COLO668 (cell line): ENCODE measurements around the gene INPP5A.

Experiments
- DNase-seq: peaks from one replicate; lab custom pipeline; 2025; ENCODE audit not compliant: unreplicated experiment; lab: John Stamatoyannopoulos, UW

INPP5A gene

DNA sequence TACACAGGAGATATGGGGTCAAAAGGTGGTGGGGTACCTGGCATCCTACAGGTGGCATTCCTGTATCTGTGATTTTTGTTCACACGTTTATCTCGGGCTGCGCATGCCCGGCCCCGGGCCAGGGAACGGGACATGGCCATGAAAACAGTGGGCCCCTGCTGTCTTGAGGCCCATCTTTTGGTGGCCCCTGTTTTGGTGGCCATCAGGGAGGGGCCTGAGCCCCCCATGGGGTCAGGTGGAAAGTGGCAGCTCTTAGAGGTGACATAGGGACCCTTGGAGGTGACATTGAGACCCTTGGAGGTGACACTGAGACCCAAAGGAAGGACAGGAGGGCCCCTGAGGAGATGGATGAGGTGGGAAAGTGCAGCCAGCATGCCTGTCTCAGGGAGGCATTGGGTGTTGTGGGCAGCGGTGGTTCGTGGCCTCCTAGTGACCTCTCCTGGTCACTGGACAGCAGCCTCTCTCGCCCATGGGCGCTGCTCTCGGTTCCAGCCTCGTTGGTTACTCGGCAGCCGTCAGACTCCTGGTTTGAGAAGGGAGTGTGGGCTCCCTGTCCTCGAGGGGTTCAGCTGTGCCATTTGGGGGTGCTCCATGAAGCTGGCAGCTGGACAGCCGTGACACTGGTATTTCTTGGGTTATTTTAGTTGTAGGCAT is 39.9 kb downstream of the INPP5A start:
- DNase-seq: no peak

DNA sequence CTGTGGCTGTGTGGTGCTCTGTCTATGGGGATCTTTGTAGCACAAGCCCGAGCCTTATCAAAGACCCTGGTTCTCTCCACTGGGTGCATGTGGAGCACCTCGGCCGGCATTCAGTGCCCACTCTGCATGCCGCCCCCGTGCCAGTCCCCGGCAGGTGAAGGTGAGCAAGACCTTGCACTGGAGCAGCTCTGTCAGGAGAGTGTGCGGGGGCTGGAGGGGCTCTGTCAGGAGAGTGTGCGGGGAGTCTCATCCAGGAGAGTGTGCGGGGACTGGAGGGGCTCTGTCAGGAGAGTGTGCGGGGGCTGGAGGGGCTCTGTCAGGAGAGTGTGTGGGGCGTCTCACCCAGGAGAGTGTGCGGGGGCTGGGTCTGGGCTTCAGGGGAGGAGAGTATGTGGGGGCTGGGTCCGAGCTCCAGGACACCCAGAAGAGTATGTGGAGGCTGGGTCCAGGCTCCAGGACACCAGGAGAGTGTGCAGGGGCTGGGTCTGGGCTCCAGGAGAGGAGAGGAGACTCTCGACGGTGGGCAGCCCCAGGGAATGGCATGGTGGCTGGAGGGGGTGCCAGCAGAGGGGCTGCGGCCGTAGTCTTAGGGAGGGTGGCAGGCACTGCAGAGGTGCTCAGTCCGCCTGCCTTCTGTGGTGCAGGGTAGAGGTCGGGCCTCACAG is 40.8 kb downstream of the INPP5A start:
- no peak for DNase-seq

DNA sequence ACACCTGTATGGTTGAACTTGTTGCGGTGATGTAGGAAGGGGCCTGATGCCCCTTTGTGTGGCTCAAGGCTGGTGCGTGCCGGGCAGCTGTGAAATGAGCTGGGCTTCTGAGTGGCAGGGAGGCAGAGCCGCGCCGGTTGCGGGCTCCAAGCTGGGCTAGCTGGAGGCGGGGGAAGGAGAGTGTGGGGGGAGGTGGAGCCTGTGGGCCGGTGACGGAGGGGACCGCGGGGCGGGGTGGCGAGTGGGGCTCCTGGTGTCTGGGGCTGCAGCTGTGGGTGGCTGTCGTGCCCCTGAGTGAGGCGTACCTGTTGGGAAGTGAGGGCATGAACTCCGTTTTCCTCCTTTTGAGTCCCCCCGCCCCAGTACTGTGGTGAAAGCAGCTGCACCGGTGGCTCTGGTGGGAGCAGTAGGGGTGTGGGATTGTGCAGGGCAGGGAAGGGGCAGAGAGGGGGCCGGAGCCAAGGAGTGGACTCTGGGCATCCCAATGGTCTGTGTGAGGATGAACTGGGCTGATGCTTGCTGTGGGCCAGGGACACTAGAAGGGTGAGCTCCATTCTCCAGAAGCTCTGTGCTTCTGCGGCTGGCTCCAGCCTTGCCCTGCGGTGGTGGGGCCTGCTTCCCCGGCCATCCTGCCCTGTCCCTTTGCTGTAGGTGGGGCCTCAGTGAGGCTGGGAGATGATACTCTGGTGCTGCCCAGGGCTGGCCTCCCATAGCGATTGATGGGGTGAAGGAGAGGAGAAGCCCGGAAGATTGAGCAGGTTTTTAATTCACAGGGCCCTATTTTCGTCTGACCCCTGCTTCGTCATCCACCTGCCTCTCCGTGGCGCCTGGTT is 41.7 kb downstream of the INPP5A start:
- DNase-seq: no peak

DNA sequence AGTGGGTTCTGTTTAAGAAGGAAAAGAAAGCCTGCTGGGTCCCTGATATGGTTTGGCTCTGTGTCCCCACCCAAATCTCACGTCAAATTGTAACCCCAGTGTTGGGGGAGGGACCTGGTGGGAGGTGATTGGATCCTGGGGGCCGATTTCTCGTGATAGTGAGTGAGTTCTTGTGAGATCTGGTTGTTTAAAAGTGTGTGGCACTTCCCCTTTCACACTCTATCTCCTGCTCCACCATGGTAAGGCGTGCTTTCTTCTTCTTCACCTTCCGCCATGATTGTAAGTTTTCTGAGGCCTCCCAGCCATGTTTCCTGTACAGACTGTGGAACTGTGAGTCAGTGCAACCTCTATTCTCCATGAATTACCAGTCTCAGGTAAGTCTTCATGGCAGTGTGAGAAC is 42.6 kb downstream of the INPP5A start:
- DNase-seq: no peak

DNA sequence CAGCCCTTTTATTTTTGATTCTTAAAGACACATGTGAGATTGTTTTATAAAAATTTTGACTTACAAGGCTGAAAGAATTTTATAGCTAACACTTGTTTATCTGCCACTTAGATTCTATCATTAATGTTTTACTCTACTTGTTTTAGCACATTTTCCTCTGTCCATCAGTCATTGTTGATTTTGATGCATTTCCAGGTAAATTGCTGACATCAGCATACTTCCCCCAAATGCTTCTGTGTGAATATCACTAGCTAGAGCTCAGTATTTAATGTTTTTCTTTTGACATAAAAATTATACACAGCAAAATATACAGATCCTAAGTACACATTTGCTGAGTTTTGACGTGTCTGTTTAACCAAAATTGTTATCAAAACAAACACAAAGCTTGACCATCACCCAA is 43.0 kb downstream of the INPP5A start:
- DNase-seq: no peak

DNA sequence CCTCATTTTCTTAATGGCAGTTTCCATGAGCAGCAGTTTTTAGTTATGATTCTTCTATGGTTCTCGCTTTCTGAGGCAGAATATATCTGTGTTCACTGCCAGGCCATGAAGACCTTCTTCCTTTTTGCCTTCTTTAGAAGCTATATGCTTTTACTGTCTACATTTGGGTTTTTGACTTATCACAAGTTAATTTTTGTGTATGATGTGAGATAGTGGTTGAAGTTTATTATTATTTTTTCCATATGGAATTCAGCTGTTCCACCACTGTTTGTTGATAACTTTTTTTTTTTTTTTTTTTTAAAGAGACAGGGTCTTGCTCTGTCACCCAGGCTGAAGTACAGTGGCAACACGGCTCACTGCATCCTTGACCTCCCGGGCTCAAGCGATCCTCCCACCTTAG is 44.5 kb downstream of the INPP5A start:
- no peak for DNase-seq

DNA sequence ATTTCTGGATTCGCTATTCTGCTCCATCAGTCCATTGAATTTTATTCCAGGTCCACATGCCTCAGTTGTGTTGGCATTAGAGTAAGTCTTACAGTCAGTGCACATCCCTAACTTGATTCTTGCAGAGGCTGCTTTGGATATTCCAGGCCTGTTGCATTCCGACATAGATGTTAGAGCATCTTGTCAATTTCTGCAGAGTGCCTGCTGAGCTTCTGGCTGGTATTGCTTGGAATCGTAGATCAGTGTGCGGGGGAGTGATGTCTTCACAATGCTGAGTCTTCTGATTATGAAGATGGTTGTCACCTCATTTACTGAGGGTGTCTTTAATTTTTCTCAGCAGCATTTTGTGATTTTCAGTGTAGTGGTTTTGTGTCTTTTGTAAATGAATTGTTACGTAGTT is 45.2 kb downstream of the INPP5A start:
- no peak for DNase-seq

DNA sequence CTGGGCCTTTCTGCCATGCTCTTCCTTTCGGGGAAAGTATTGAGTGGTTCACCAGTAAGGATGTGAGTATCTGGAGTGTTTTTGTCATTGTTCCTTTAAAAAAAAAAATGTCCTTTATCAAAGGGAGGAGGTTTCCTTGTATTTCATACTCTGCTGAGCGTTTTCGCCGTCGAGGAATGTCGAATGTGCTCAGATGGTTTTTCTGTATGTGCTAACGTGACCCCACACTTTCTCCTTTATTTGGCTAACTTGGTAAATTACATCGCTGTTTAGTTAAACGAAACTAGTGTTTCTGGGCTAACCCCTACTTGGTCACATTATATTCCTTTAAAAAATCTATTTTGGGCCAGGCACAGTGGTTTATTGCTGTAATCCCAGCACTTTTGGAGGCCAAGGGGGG is 45.9 kb downstream of the INPP5A start:
- no peak for DNase-seq

DNA sequence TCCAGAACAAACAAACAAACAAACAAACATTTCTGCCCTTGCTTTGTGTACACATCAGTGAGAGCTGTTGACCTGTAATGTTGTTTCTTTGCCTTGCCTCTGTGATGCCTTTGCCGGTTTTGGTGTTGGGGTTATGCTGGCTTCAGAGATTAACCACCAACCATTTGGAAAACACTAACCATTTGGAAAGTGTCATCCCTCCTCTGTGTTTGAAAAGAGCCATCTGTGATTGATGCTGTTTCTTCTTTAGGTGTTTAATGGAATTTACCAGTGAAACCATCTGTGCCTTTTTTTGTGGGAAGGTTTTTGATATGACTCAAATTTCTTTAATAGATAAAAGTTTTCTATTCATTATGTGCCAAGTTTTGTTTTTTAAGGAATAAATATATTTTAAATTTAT is 46.5 kb downstream of the INPP5A start:
- DNase-seq: no peak

DNA sequence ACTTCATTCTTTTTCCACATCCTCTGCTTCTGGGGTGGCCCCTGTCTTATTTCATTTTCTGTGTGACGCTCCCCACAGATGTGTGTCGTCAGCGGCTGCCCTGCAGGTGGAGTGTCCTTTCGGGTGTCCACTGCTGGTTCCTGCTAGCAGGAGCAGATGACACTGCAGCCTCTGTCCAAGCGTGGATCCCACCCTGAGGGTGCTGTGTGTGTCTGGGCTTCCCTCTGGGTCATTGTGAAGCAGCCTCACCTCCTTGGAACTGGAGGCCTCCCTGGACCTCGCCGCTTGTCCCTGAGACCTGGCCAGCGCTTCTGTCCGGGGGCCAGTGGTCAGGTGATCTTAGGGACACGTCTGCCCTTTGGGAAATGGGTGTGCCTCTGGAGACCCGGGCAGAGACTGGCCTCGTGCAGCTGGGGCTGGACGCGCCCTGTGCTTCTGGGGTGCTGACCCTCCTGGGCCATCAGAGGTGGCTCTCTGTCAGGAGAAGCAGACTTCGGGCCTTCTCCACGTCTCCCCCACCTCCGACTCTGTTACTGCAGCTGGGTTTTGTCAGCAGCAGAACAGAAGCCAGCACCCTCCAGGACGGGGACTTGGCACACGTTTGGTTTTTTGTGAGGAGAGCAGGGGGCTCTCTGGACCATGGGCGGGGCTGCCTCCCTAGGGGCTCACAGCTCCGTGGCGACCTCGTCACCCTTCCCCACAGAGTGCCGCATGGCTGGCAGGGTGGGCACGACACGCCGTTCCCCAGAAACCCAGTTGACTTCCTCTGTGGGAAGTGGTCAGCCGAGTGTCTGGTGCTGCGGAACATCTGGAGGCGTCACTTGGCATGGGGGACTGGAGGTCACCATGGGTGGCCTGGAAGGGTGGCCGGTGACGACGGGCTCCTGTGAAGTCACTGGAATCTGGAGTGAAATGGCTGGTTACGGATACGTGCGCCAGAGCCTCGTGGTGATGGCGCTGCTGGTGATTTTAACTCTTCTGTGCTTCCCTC is 48.4 kb downstream of the INPP5A start:
- DNase-seq: no peak

DNA sequence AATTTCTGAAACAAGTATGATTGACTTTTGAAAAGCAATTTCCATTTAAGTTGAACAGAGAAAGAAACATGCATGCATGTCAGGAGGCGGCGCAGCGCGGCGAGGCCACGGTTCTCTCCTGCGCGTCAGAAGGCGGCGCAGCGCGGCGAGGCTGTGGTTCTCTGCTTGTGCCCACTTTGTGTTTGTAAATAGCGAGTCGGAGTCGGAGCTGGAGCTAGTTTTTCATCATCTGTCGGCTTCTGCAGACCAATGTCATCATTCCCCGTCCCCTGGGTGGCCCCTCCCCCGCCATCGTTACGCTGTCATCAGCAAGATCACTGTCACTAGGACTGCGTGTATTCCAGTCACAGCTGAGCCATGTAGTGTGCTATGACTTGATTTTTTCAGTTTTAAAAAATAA is 49.2 kb downstream of the INPP5A start:
- DNase-seq: no peak

DNA sequence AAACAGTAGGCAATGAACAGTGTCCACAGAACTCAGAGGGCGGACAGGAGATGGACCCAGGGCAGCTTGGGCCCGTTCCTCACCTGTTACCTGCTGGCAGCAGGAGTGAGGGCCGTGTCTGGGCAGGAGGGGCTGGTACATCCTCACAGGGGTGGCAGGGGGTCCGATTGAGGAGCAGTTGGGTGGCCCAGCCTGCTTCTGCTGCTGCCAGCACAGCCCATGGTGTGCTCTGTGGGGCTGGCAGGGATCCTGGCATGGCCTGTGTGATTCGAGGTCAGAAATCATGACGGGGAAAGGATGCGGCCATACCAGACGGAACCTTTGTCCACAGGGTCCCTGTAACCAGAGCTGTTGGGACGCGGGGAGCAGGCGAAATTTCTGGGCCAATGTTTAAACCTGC is 49.6 kb downstream of the INPP5A start:
- DNase-seq: no peak

DNA sequence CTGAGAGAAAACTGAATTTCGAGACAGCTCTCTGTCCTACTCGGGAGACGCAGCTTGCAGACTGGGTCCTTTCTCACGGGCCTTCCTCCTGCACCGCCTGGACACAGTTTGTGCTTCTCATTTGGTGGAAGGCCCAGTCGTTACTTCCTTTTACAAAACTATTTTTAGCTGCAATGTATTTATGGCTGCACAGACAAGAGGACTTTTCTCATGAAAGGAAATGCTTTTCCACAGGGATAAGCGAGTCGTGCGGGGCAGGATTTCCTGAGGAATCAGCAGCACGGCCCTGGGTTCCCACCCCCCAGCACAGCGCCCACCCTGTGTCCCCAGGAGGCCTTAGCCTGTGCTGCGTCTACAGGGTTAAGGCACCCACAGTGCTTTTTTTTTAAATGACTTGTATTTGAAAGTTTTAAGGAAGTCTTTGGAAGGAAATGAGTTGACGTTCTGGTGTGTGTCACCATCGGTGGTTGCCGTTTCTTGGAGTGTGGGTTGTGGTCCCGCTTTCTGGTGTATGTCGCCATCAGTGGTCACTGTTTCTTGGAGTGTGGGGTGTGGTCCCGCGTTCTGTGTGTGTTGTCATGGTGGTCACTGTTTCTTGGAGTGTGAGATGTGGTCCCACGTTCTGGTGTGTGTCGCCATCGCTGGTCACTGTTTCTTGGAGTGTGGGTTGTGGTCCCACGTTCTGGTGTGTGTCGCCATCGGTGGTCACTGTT is 50.9 kb downstream of the INPP5A start:
- DNase-seq: no peak

DNA sequence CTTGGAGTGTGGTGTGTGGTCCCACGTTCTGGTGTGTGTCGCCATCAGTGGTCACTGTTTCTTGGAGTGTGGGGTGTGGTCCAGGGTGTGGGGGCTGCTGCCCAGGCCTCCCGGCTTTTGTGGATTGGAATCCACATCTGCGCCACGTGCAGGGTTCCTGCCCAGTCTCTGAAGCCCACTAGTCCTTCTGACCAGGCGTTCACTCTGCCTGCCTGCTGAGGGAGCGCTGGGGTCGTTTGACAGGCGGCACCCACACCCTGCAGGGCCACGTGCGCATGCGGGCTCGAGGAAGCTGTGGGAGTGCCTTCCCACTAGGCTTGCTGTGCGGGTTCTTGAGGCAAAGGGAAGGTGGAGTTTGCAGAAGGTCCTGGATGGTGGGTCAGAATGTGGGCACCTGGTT is 51.4 kb downstream of the INPP5A start:
- no peak for DNase-seq

DNA sequence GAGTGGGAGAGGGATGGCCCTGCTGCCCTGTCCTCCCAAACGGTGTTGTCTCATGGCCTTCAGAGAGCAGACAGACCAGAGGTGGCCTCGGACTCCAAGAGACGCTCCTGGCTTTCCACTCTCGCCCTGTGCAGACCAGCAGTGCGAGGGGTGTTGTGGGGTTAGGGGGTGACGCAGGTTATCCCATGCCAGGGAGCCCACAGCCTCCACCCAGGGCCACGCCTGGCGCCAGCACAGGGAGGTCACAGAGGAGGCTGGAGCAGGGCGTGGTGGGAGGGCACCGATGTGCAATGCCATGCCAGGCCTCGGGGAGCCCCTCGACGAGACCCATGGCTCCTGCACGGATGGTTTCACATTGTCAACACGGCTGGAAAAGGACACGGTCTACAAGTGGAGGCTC is 52.1 kb downstream of the INPP5A start:
- DNase-seq: no peak

DNA sequence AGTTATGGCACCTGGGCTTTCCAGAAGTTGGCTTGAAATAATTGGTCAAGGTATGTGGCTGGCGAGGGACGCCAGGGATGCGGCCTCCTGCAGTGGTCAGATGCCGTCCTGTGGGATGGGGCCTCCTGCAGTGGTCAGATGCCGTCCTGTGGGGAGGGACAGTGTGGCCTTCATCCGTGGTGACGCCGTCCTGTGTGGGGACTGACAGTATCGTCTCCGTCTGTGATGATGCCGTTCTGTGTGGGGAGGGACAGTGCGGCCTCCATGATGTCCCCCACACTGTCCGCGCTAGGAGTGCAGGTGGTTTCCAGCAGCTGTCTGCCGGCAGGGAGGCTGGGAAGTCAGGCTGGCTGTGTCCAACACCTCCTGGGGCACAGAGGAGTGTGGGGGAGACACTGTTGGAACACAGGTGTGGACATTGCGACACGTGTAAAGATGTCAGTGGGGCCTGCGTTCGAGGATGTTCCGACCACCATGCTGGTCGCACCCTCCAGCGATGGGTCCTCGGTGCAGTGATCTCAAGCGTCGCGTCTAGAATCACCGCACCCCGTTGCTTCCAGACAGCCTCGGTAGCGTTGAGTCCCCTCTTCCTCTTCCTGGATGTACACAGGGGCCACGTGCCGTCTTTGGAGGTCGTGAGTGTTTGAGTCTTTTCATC is 52.6 kb downstream of the INPP5A start:
- DNase-seq: no peak

DNA sequence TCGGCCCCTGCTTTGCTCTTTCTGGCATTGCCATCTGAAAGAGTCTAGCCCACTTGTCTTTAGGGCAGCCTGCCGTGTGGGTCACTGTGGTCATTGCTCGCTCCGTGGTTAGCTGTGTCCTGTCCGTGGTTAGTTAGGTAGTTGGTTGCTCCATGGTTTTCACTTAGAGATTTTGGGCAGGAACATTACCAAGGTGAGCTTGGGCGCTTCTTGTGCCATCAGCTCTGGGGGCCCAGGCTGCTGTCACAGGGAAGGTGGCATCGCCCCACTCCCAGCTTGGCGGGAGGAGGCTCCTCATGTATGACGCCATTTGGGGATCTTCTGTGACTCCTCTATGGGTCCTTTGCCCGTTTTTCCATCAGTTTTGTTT is 53.1 kb downstream of the INPP5A start:
- no peak for DNase-seq

DNA sequence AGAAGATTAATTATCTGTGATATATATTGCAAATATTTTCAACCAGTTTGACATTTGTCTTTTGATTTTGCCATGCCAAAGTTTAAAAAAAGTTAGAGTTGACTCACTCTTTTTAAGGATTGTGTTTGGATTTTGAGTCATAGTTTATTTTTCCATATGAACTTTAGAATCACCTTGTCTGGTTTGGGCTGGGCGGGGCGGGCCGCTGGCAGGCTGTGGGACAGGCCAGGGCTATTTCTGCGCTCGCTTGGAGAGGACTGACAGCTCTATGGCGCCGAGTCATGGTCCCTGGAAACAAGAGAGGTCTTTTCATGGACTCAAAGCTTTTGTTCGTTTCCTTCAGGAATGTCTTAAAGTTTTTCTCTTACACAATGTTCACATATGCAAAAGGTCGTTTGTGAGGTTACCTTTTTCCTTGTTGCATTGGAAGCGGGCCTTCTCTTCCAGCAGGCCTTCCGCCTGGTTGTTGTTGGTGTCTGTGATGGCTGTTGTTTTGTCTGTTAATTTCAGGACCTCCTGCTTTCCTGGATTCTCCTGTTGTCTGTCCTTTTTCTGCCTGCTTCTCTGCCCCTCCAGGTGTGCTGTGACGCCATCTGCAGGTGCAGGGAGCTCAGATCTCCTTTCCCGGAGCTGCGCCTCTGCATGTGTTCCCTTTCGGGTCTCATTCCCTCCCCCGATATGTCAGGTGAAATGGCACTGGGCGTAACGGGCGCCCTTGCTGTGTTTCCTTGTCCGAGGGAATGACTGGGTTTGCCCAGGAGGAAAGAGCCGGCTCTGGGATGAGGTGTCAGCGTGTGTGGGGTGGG is 53.8 kb downstream of the INPP5A start:
- DNase-seq: no peak

DNA sequence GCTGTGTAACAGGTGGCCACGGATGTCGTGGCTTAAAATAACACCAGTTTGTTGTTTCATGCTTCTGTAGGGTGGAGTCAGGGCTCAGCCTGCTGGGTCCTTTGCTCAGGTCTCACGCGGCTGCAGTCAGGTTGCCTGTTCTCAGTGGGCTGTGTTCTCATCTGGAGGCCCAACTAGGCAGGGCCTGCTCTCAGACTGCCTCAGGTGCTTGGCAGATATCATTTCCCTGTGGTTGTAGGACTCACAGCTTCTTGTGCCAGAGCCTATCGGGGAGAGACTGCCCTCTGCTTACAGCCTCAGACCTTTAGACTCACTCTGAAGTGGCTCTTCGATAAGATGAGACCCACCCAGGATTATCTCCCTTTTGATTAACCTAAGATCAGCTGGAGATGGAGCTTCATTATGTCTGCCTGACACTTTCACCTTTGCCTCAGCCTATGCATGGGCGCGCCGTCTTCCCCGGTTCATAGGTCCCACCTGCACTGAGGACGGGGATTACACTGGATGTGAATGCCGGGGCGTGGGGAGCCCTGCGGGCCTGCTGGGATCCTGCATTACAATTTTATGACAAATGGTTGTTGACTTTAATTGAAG is 55.3 kb downstream of the INPP5A start:
- no peak for DNase-seq
